ENCODE results near the gene RIGI.
"Not testable (repeated sequence)": the region's sequence is repeated elsewhere in the genome, so short reads cannot be mapped to it uniquely, and the experiment has no call there.

Gene RIGI

DNA sequence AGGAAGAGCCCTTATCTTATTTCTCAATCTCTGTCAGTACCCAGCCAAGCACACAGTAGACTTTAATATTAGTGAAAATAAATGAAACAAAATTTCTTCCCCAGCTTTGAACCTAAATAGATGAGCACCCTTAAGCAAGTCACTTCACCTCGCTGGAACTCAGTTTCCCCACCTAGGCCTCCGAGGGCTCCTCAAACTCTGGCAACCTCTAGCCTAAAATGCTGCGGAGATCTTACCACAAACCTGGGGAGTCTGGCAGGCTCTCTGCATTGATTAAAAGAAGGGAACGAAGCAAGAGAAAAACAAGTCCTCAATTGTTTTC is 326 bp downstream of the RIGI start:
- DNase-seq: no peak

GRCh38 chr9:32524892-32525708 is 896 bp downstream of the RIGI start:
- no peak for DNase-seq

GRCh38 chr9:32524558-32524891 is 1.5 kb downstream of the RIGI start:
- DNase-seq: not testable (repeated sequence)

DNA sequence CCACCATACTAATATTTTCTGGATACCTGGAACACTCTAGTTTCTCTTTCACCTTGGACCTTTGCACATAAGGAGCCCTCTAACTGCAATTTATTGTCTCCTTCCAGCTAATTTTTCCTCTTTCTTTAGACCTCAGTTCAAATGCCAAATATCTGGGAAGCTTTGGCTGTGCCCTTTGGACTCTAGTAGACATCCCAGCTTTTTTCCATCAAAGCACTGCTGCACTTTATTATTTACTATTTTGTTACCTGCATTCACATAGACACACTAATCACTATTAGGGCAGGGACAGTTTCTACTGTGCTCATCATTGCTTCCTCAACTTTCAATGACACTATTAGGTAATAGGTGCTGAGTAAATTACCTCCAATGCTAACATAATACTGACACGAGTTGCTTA is 2.1 kb downstream of the RIGI start:
- no peak for DNase-seq

DNA sequence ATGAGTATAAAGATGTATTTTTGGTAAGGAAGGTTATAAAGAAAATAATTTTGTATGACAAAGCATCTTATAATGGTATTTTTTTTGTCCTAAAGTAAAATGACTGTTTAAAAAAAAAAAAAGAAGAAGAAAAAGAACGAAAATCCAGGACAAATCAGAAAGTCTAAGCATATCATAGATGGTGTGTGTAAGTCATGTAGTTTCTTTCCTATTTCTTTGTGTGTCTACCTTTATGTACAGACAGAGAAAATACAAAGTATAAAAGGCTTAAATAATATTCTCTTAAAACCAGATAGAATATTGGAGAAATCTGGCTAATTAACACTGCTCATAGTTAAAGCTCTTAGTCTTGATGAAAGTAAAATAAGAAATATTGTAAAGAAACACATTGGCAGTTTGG is 7.7 kb downstream of the RIGI start:
- no peak for DNase-seq

GRCh38 chr9:32516241-32516640 is 9.8 kb downstream of the RIGI start:
- DNase-seq: no peak

GRCh38 chr9:32508728-32509127 is 17.3 kb downstream of the RIGI start:
- no peak for DNase-seq

DNA sequence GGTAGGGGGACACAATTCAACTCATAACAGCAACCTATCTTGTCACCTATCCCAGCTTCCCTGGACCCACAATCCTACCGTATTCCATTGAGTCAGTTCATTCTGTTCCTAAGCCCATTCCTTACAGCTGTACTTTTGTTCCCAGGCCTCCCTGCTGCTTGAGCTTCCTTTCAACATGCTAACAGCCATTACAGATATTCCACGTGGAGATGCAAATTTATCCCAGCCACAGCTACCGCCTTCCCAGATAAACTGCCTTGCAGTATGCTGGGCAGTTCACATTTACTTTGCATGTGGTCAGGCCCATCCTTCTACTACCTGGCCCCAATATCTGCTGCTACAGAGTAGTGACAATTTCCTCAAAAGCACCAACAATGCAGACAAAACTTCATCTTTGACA is 23.0 kb downstream of the RIGI start:
- DNase-seq: no peak

DNA sequence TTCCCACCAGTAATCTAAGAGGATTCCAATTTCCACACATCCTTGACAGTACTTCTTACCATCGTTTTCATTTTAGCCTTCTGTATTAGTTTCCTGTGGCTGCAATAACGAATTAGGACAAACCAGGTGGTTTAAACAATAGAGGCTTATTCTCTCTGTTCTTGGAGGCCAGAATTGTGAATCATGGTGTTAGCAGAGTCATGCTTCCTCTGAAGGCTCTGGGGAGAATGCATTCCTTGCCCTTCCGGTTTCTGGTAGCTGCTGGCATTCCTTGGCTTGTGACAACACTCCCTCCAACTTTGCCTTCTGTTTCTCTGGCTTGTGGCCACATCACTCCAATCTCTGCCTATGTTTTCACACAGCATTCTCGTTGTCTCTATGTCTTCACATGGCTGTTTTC is 23.5 kb downstream of the RIGI start:
- no peak for DNase-seq

- no peak for DNase-seq
Measured at GRCh38 chr9:32501868-32502267, 24.1 kb downstream of the RIGI start.

GRCh38 chr9:32500768-32501167 is 25.2 kb downstream of the RIGI start:
- DNase-seq: no peak

- no peak for DNase-seq
Measured at GRCh38 chr9:32497921-32498320, 28.1 kb downstream of the RIGI start.

DNA sequence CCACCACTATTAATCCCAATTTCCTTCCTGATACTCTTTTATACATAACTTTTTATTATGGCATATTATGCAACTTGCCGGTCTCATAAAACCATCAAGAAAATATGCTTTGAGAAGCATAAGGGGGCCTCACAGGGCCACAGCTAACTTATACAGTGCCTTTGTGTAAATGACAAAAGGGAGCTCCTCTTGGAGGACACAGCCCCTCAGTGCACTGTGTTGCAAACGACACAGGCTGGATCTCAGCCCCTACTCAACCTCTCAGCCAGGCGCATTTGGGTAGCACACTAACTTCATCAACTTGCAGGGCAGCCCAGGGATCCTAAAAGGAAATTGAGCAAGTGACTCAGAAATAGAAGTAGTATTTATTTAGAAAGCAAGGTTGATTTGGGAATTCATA is 35.4 kb downstream of the RIGI start:
- DNase-seq: no peak

- no peak for DNase-seq
Measured at GRCh38 chr9:32487981-32488380, 38.0 kb downstream of the RIGI start.

DNA sequence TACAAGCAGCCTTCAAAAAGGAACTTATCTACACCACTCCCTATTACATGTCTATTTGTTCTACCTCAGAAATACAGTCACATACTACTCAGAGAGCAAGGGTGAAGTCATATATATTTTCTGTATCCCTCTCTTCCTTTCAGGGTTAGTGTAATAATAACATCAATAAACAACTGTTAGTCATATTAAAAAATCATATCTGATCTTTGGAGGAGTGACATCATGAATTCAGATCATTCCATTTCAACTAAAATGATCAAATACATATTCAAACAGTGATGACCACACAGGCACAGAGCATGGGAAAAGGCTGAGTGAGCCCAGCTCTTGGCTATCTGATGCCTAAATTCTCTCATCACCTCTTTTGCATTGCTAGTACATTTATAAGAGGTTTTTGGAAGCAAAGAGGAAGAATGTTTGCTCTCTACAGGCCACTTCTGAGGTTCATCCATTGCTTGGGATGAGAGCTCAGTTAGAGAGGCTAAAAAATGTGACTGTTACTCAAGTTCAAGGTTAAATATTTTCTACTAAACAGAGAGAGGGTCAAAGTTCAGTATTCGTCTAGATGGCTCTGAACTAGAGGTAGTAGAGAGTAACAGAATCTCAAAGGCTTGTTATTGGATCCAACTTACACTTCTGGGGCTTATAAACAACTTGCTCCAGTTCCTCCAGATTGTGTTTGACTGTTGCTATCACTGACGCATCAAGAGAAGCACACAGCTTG is 39.0 kb downstream of the RIGI start:
- DNase-seq: no peak

DNA sequence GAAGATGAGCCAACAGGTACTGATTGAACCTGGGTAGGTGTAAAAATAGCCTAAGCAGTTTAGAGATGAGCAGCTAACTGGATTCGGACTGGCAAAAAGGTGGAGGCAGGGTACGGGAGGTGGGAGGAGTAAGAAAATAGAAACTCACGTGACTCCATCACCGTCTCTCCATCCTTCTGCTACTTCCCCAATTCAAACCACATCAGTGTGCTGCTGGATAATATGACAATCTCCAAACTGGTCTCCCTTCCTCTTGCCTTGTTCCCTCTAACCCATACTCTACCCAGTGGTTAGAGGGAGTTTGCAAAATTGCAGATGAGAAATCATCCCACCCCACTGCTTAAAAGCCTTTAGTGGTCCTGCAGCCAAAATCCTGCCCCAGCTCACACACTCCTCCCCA is 42.7 kb downstream of the RIGI start:
- DNase-seq: no peak
